PC-3 (cell line): ENCODE results near the gene TCF3. TPM values are rescaled to one million over a fixed set of nuclear protein-coding genes. Genes with fewer than 3 reads are reported as not detected.
A peak's percentile ranks its signal among the peaks of the same experiment; 100 is the strongest.

Source experiments
- ATAC-seq: fragments of 200-7000 bp; cut with Tn5 transposase; 2 replicates; pipeline ENCODE4 v1.9.1; 2020; ENCODE audit warnings: mild to moderate bottlenecking, moderate library complexity
- BruUV-seq: library from RNA; stranded (reverse); fragments of 400-500 nt; replicated peaks from 2 replicates; lab custom pipeline; 2021; lab: Mats Ljungman, UMichigan
- CTCF ChIA-PET: fragments of 300-600 bp; sonication (Branson Sonifier 250); formaldehyde crosslinking; loops from one replicate; lab custom pipeline; 2022; ENCODE audit warnings: antibody characterized with exemption; lab: Charles Lee
- POLR2A ChIA-PET: fragments of 300-600 bp; sonication (Branson Sonifier 250); formaldehyde crosslinking; loops from one replicate; lab custom pipeline; 2022; ENCODE audit warnings: antibody characterized with exemption; ENCODE audit not compliant: unreplicated experiment; lab: Charles Lee
- DNase-seq: peaks from one replicate; pipeline ENCODE4 v3.0.0-alpha.2; 2015
- H2AFZ ChIP-seq: fragments of 300-600 bp; sonication (generic); 2 replicates; pipeline ENCODE4 v1.6.0; 2016; ENCODE audit warnings: antibody characterized with exemption, low read length
- H3F3A ChIP-seq: fragments of 300-600 bp; sonication (generic); one replicate; pipeline ENCODE4 v1.6.0; 2017; ENCODE audit warnings: antibody characterized with exemption, low read length, control low read depth, mild to moderate bottlenecking; ENCODE audit not compliant: unreplicated experiment
- H3K27ac ChIP-seq: fragments of 300-600 bp; sonication (generic); 2 replicates; pipeline ENCODE4 v1.5.1; 2016; ENCODE audit warnings: mild to moderate bottlenecking, low read length
- H3K27me3 ChIP-seq: fragments of 300-600 bp; sonication (generic); 2 replicates; pipeline ENCODE4 v1.6.1; 2016; ENCODE audit warnings: low read length, mixed read lengths
- H3K36me3 ChIP-seq: fragments of 300-600 bp; sonication (generic); 2 replicates; pipeline ENCODE4 v1.6.1; 2016; ENCODE audit warnings: low read depth, mixed run types, low read length, mixed read lengths
- H3K4me1 ChIP-seq: fragments of 300-600 bp; sonication (generic); 2 replicates; pipeline ENCODE4 v1.5.1; 2016; ENCODE audit warnings: low read length; ENCODE audit not compliant: insufficient read depth
- H3K4me2 ChIP-seq: fragments of 300-600 bp; sonication (generic); 2 replicates; pipeline ENCODE4 v1.6.0; 2016; ENCODE audit warnings: low read length
- H3K4me3 ChIP-seq: fragments of 300-600 bp; sonication (generic); 2 replicates; pipeline ENCODE4 v1.5.1; 2016; ENCODE audit warnings: mild to moderate bottlenecking, low read length, mixed read lengths
- H3K79me2 ChIP-seq: fragments of 300-600 bp; sonication (generic); 2 replicates; pipeline ENCODE4 v1.6.1; 2017; ENCODE audit warnings: low read length, mixed read lengths
- H3K9ac ChIP-seq: fragments of 300-600 bp; sonication (generic); 2 replicates; pipeline ENCODE4 v1.6.0; 2016; ENCODE audit warnings: mild to moderate bottlenecking, low read length
- H3K9me2 ChIP-seq: fragments of 300-600 bp; sonication (generic); replicated peaks from 2 replicates; pipeline ENCODE4 v1.6.1; 2016; ENCODE audit warnings: mixed run types, low read length, mixed read lengths
- H3K9me3 ChIP-seq: fragments of 300-600 bp; sonication (generic); 2 replicates; pipeline ENCODE4 v1.6.1; 2016; ENCODE audit warnings: low read length, mixed read lengths
- H4K20me1 ChIP-seq: fragments of 300-600 bp; sonication (generic); 2 replicates; pipeline ENCODE4 v1.6.1; 2016; ENCODE audit warnings: low read length, mixed read lengths
- CTCF ChIP-seq: fragments of 300-600 bp; sonication (generic); conservative IDR thresholded peaks from 2 replicates; pipeline ENCODE4 v1.5.1; 2017; ENCODE audit warnings: antibody characterized with exemption, low read depth, mild to moderate bottlenecking, low read length
- EZH2 ChIP-seq: fragments of 300-600 bp; sonication (generic); IDR thresholded peaks from one replicate; pipeline ENCODE4 v1.6.1; 2017; ENCODE audit warnings: antibody characterized with exemption, mild to moderate bottlenecking, low read length; ENCODE audit not compliant: unreplicated experiment
- EZH2phosphoT487 ChIP-seq: fragments of 300-600 bp; sonication (generic); IDR thresholded peaks from 2 replicates; pipeline ENCODE4 v1.6.1; 2018; ENCODE audit warnings: mild to moderate bottlenecking, antibody characterized with exemption, low read length, borderline replicate concordance
- intact Hi-C: fragments of 100-400 bp; cut with micrococcal nuclease; formaldehyde crosslinking; loops from 2 replicates; pipeline ENCODE4 v1.9.0; 2023
- total RNA-seq: library from RNA; depleted of rRNA; stranded (reverse); fragments of >200 nt; gene quantifications from 2 replicates; pipeline ENCODE4 v1.2.3, GENCODE V29; 2014

Gene TCF3
- total RNA-seq, 1 experiment from 2014 or later, result 147 TPM

- Histone ChIP-seq H4K20me1 (no peaks in the 10 kb centered on the region), H3K27ac (no peak overlapping the region), H3K27me3 (no peaks in the 10 kb centered on the region), H3F3A (no peaks in the 10 kb centered on the region), H3K9me3 (no peaks in the 10 kb centered on the region), H3K4me2 (peak overlapping the region; percentile 94), H2AFZ (no peak overlapping the region), H3K36me3 (0 out of 2 replicates have a peak, but pooled peaks cover 5% of the 10 kb centered on the region), H3K4me3 (peak overlapping the region; percentile 80), H3K9ac (no peak overlapping the region), H3K79me2 (peaks cover 29% of the 10 kb centered on the region), H3K4me1 (no peaks in the 10 kb centered on the region), H3K9me2 (no peaks in the 10 kb centered on the region)
- BruUV-seq, result no TSS peak
- ATAC-seq (no peak), DNase-seq (no peak)
- no peak for TF ChIP-seq EZH2
- no peak for TF ChIP-seq EZH2phosphoT487
- no peak for TF ChIP-seq CTCF
- ChIA-PET CTCF (no interaction called here), POLR2A (no interaction called here)
- intact Hi-C loops, result loop anchor here (5.0 to 10.0 kb wide), 2 partner anchors 43 to 105 kb away; partner anchors contain the start of gene UQCR11
Observed at GRCh38 chr19:1649706-1650649, 2.4 kb downstream of the TCF3 start.

GRCh38 chr19:1648920-1649541, 3.4 kb downstream of the TCF3 start:
- Histone ChIP-seq H3K36me3 (0 out of 2 replicates have a peak, but pooled peaks cover 5% of the 10 kb centered on the region), H3K9me3 (no peaks in the 10 kb centered on the region), H3K9ac (no peak overlapping the region), H3K4me1 (no peaks in the 10 kb centered on the region), H3K27ac (no peak overlapping the region), H3K4me3 (no peak overlapping the region), H3K27me3 (no peaks in the 10 kb centered on the region), H3K4me2 (no peak overlapping the region), H4K20me1 (no peaks in the 10 kb centered on the region), H3K9me2 (no peaks in the 10 kb centered on the region), H3F3A (no peaks in the 10 kb centered on the region), H2AFZ (no peak overlapping the region), H3K79me2 (peaks cover 29% of the 10 kb centered on the region)
- BruUV-seq, result no TSS peak
- POLR2A ChIA-PET, result no interaction called here
- no peak for ATAC-seq
- CTCF ChIA-PET, result no interaction called here
- no peak for DNase-seq
- intact Hi-C loops, result no loop called here
- TF ChIP-seq EZH2 (no peak), CTCF (no peak), EZH2phosphoT487 (no peak)
